ENCODE data around the gene CTCF. TPM values are rescaled to one million over a fixed set of nuclear protein-coding genes. Genes with fewer than 3 reads are reported as not detected.

The CTCF gene
- total and polyA plus RNA-seq, 3 experiments from 2014 or later = 65.4 to 67.4 (median 66.4) TPM

- H3K27ac Mint-ChIP-seq = no peak overlapping the region
Measured at GRCh38 chr16:67545665-67546024, 16.7 kb upstream of the CTCF start.

DNA sequence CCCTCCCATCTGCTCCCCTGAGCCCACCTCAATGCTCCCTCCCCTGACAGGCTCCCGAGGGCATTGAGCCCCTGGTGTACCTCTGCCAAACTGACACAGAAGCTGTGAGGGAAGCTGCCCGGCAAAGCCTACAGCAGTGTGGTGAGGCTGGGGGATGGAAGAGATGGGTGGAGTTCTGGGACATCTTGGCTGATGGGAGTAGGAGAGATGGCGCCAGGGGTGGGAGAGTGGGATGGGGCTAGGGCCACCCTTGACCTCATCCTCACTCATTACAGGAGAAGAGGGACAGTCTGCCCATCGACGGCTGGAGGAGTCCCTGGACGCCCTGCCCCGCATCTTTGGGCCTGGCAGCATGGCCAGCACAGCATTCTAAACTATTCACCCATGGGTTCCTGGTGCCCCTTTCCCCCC lies 16.2 kb upstream of the CTCF start:
- H3K4me3 ChIP-seq (ENCODE audit: low read length) = no peak overlapping the region
- no peak overlapping the region for H3K27ac ChIP-seq (ENCODE audit: low read depth, low read length)
- Mint-ChIP-seq H3K4me3 (no peak overlapping the region), H3K27me3 (no peaks in the 10 kb centered on the region), H3K9me3 (no peaks in the 10 kb centered on the region), H3K27ac (peak overlapping the region in 2 of 8 donors; percentile 35 to 91), H3K36me3 (peaks cover 0 to 34% (median 2%) of the 10 kb centered on the region in 3 donors), H3K4me1 (peaks cover 27 to 53% (median 32%) of the 10 kb centered on the region in 3 donors)
- DNase-seq = no peak
- CTCF ChIA-PET = interaction anchor here (0.6 to 10.5 kb wide), 12 partner anchors 11 to 256 kb away, joined by 3 to 235 read pairs (median 18); partner anchors contain the start of genes ACD, C16orf86, CARMIL2 and CTCF
- H3K4me1 ChIP-seq (ENCODE audit: insufficient read depth, low read length) = peaks cover 41% of the 10 kb centered on the region
- no peaks in the 10 kb centered on the region for H3K27me3 ChIP-seq (ENCODE audit: insufficient read depth, low read length, poor library complexity, severe bottlenecking)
- H3K36me3 ChIP-seq (ENCODE audit: insufficient read depth, low read length) = no peaks in the 10 kb centered on the region
- POLR2A ChIA-PET = interaction anchor here (0.7 kb wide), 1 partner anchor 95 kb away, joined by 5 read pairs; no protein-coding TSS in a partner anchor
- H3K9me3 ChIP-seq (ENCODE audit: low read length) = no peaks in the 10 kb centered on the region

More at GRCh38 chr16:67545665-67546024, 16.7 kb upstream of the CTCF start:
- no peak for DNase-seq
- Mint-ChIP-seq H3K36me3 (peaks cover 0 to 37% (median 2%) of the 10 kb centered on the region in 3 donors), H3K9me3 (no peaks in the 10 kb centered on the region), H3K27me3 (no peaks in the 10 kb centered on the region), H3K4me1 (peaks cover 27 to 56% (median 34%) of the 10 kb centered on the region in 3 donors), H3K4me3 (no peak overlapping the region)
- H3K27me3 ChIP-seq (ENCODE audit: insufficient read depth, low read length, poor library complexity, severe bottlenecking) = no peaks in the 10 kb centered on the region
- no peaks in the 10 kb centered on the region for H3K9me3 ChIP-seq (ENCODE audit: low read length)
- H3K4me3 ChIP-seq (ENCODE audit: low read length) = no peak overlapping the region
- POLR2A ChIA-PET = interaction anchor here (0.7 kb wide), 1 partner anchor 95 kb away, joined by 5 read pairs; no protein-coding TSS in a partner anchor
- no peaks in the 10 kb centered on the region for H3K36me3 ChIP-seq (ENCODE audit: insufficient read depth, low read length)
- no peak overlapping the region for H3K27ac ChIP-seq (ENCODE audit: low read depth, low read length)
- H3K4me1 ChIP-seq (ENCODE audit: insufficient read depth, low read length) = peaks cover 41% of the 10 kb centered on the region
- CTCF ChIA-PET = interaction anchor here (0.6 to 10.5 kb wide), 10 partner anchors 10 to 271 kb away, joined by 3 to 235 read pairs (median 3); partner anchors contain the start of genes C16orf86, CARMIL2, CTCF and ENKD1

GRCh38 chr16:67546761-67547422 lies 15.4 kb upstream of the CTCF start:
- no peaks in the 10 kb centered on the region for H3K36me3 ChIP-seq (ENCODE audit: insufficient read depth, low read length)
- POLR2A ChIA-PET = interaction anchor here (0.7 to 3.4 kb wide), 8 partner anchors 9 to 112 kb away, joined by 3 to 46 read pairs (median 4); partner anchors contain the start of genes ATP6V0D1, CARMIL2 and CTCF
- peak overlapping the region; percentile 64 for H3K4me3 ChIP-seq (ENCODE audit: low read length)
- no peaks in the 10 kb centered on the region for H3K27me3 ChIP-seq (ENCODE audit: insufficient read depth, low read length, poor library complexity, severe bottlenecking)
- Mint-ChIP-seq H3K27ac (peak overlapping the region; percentile 12 to 93 (median 79)), H3K9me3 (no peaks in the 10 kb centered on the region), H3K36me3 (peaks cover 0 to 34% (median 2%) of the 10 kb centered on the region in 3 donors), H3K27me3 (no peaks in the 10 kb centered on the region), H3K4me3 (peak overlapping the region in 3 of 7 donors; percentile 13 to 66 (median 54)), H3K4me1 (peaks cover 30 to 55% (median 32%) of the 10 kb centered on the region in 3 donors)
- H3K27ac ChIP-seq (ENCODE audit: low read depth, low read length) = no peak overlapping the region
- H3K4me1 ChIP-seq (ENCODE audit: insufficient read depth, low read length) = peaks cover 39% of the 10 kb centered on the region
- DNase-seq = peak; percentile 64 to 79 (median 67)
- no peaks in the 10 kb centered on the region for H3K9me3 ChIP-seq (ENCODE audit: low read length)
- CTCF ChIA-PET = interaction anchor here (0.7 to 10.5 kb wide), 48 partner anchors 9 to 270 kb away, joined by 3 to 235 read pairs (median 4); partner anchors contain the start of genes ACD, AGRP, ATP6V0D1 and C16orf86

DNA sequence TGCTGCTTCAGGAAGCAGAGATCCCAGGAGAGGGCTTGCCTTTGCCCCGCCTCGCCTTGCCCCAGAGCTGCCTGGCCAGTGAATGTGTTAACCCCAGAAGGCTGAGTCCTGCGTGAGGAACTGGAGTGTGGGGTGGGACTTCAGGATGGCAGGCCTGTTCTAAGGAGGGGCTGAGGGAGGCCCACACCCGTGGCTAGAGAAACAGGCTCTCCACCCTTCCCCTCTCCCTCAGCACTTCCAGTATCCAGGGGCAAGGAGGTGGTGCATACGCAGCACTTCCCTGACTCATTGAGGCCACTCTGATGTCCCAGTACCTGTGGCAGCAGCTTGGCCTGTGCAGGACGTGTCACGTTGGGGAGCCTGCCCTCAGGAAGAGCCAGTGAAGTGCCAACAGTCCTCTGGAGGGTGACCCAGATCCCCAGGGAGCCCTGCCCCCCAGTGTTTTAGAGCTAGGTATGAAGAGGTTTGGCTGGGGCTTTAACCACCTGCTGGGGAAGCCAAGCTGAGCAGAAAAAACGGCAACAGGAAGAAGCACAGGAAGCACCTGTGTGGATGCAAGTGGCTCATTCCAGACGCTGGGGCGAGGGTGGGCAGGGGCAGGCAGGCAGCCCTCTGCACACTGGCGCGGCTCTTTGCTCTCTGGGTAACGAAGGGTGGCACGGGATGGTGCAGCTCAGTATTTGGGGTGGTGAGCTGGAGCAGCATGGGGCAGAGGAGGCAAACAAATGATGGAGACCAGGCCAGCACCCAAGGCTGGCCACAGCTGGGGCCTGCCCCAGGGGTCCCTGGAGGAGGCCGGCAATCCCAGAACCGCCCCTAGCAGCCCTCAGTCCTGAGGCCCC lies 14.7 kb upstream of the CTCF start:
- ChIA-PET CTCF (interaction anchor here (0.7 to 10.5 kb wide), 49 partner anchors 9 to 269 kb away, joined by 3 to 235 read pairs (median 4); partner anchors contain the start of genes ACD, AGRP, ATP6V0D1 and C16orf86), POLR2A (interaction anchor here (0.7 to 3.4 kb wide), 8 partner anchors 8 to 111 kb away, joined by 3 to 46 read pairs (median 4); partner anchors contain the start of genes ATP6V0D1, CARMIL2 and CTCF)
- peak in 2 of 5 donors; percentile 37 to 69 for DNase-seq
- H3K27me3 Mint-ChIP-seq = no peaks in the 10 kb centered on the region
- no peaks in the 10 kb centered on the region for H3K9me3 Mint-ChIP-seq
- H3K4me1 Mint-ChIP-seq = peaks cover 28 to 56% (median 31%) of the 10 kb centered on the region in 3 donors
- peak overlapping the region in 2 of 7 donors; percentile 63 to 66 for H3K4me3 Mint-ChIP-seq
- peaks cover 39% of the 10 kb centered on the region for H3K4me1 ChIP-seq (ENCODE audit: insufficient read depth, low read length)
- peak overlapping the region; percentile 35 to 91 (median 84) for H3K27ac Mint-ChIP-seq
- H3K9me3 ChIP-seq (ENCODE audit: low read length) = no peaks in the 10 kb centered on the region
- peaks cover 0 to 33% (median 2%) of the 10 kb centered on the region in 3 donors for H3K36me3 Mint-ChIP-seq
- H3K36me3 ChIP-seq (ENCODE audit: insufficient read depth, low read length) = no peaks in the 10 kb centered on the region
- H3K4me3 ChIP-seq (ENCODE audit: low read length) = peak overlapping the region; percentile 64
- no peak overlapping the region for H3K27ac ChIP-seq (ENCODE audit: low read depth, low read length)
- H3K27me3 ChIP-seq (ENCODE audit: insufficient read depth, low read length, poor library complexity, severe bottlenecking) = no peaks in the 10 kb centered on the region

- Histone ChIP-seq H3K27ac (ENCODE audit: low read depth, low read length) (no peak overlapping the region), H3K9me3 (ENCODE audit: low read length) (no peaks in the 10 kb centered on the region), H3K36me3 (ENCODE audit: insufficient read depth, low read length) (no peaks in the 10 kb centered on the region), H3K27me3 (ENCODE audit: insufficient read depth, low read length, poor library complexity, severe bottlenecking) (no peaks in the 10 kb centered on the region), H3K4me1 (ENCODE audit: insufficient read depth, low read length) (peaks cover 44% of the 10 kb centered on the region), H3K4me3 (ENCODE audit: low read length) (peak overlapping the region; percentile 64)
- Mint-ChIP-seq H3K9me3 (no peaks in the 10 kb centered on the region), H3K27me3 (no peaks in the 10 kb centered on the region), H3K4me3 (peak overlapping the region in 1 of 7 donors; percentile 63), H3K36me3 (peaks cover 0 to 31% (median 2%) of the 10 kb centered on the region in 3 donors), H3K4me1 (peaks cover 24 to 50% (median 28%) of the 10 kb centered on the region in 3 donors), H3K27ac (peak overlapping the region in 6 of 8 donors; percentile 35 to 88 (median 76))
- no peak for DNase-seq
- POLR2A ChIA-PET = interaction anchor here (1.2 to 3.4 kb wide), 5 partner anchors 7 to 97 kb away, joined by 3 to 46 read pairs (median 10); partner anchors contain the start of genes CARMIL2 and CTCF
- CTCF ChIA-PET = interaction anchor here (1.0 to 10.5 kb wide), 17 partner anchors 8 to 171 kb away, joined by 3 to 235 read pairs (median 11); partner anchors contain the start of genes ACD, AGRP, C16orf86 and CARMIL2
Measured at GRCh38 chr16:67548265-67549126, 13.8 kb upstream of the CTCF start.

DNA sequence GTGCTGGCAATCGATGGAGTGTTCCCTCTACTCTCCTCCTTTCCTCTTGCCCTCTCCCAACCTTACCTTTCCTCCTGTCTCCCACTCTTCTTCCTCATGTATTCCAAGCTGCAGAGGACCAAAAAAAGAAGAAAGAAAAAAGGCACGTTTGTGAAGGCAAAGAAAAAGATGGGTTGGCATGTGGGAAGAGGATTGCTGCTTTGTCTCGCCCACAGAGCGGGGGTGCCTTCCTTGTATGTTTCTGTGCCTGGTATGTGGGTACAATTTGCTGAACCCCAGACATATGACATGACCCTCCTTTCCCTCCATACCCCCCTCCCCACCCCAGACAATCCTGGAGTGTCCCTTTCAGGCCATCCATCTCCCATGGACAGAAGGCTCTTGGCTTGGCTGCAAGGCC lies 13.1 kb upstream of the CTCF start:
- ChIA-PET POLR2A (interaction anchor here (3.4 kb wide), 1 partner anchor 12 kb away, joined by 46 read pairs; the partner anchor contains the start of gene CTCF), CTCF (interaction anchor here (9.0 to 10.5 kb wide), 2 partner anchors 13 to 94 kb away, joined by 164 to 235 read pairs; partner anchors contain the start of genes CARMIL2 and CTCF)
- Histone ChIP-seq H3K27me3 (ENCODE audit: insufficient read depth, low read length, poor library complexity, severe bottlenecking) (no peaks in the 10 kb centered on the region), H3K4me1 (ENCODE audit: insufficient read depth, low read length) (peaks cover 45% of the 10 kb centered on the region), H3K27ac (ENCODE audit: low read depth, low read length) (no peak overlapping the region), H3K36me3 (ENCODE audit: insufficient read depth, low read length) (no peaks in the 10 kb centered on the region), H3K4me3 (ENCODE audit: low read length) (no peak overlapping the region), H3K9me3 (ENCODE audit: low read length) (no peaks in the 10 kb centered on the region)
- Mint-ChIP-seq H3K36me3 (peaks cover 0 to 29% (median 4%) of the 10 kb centered on the region in 3 donors), H3K27me3 (no peaks in the 10 kb centered on the region), H3K4me3 (no peak overlapping the region), H3K9me3 (no peaks in the 10 kb centered on the region), H3K4me1 (peaks cover 24 to 48% (median 32%) of the 10 kb centered on the region in 3 donors), H3K27ac (peak overlapping the region in 4 of 8 donors; percentile 3 to 60 (median 59))
- no peak for DNase-seq

All from CD8-positive, alpha-beta memory T cell (primary cell).